ENCODE measurements around the gene ATP9B.

The ATP9B gene

GRCh38 chr18:79422022-79422782 lies 353.0 kb downstream of the ATP9B start:
- no peak for DNase-seq

- DNase-seq: no peak
Observed at GRCh38 chr18:79422783-79423165, 353.6 kb downstream of the ATP9B start.

- no peak for DNase-seq
Observed at GRCh38 chr18:79423211-79424007, 354.2 kb downstream of the ATP9B start.

GRCh38 chr18:79424008-79424565 lies 354.9 kb downstream of the ATP9B start:
- DNase-seq: no peak

- DNase-seq: no peak
Observed at GRCh38 chr18:79424880-79425568, 355.8 kb downstream of the ATP9B start.

- no peak for DNase-seq
Observed at GRCh38 chr18:79425569-79425886, 356.3 kb downstream of the ATP9B start.

- no peak for DNase-seq
Observed at GRCh38 chr18:79426376-79427300, 357.4 kb downstream of the ATP9B start.

GRCh38 chr18:79427368-79428225 lies 358.4 kb downstream of the ATP9B start:
- no peak for DNase-seq
